Measurements from ENCODE around the gene UBN1. TPM values are rescaled to one million over a fixed set of nuclear protein-coding genes. Genes with fewer than 3 reads are reported as not detected.

The UBN1 gene
- total RNA-seq, 1 experiment from 2014 or later: 51.0 TPM

GRCh38 chr16:4868535-4868934 is 21.3 kb downstream of the UBN1 start:
- POLR2A ChIA-PET (ENCODE audit: low non-redundant PET): no interaction called here
- intact Hi-C loops (cut with micrococcal nuclease; ENCODE audit: unreplicated experiment): no loop called here
- peaks cover 13% of the 10 kb centered on the region for H3K36me3 ChIP-seq (ENCODE audit: insufficient read depth, low read length, poor library complexity, severe bottlenecking)

DNA sequence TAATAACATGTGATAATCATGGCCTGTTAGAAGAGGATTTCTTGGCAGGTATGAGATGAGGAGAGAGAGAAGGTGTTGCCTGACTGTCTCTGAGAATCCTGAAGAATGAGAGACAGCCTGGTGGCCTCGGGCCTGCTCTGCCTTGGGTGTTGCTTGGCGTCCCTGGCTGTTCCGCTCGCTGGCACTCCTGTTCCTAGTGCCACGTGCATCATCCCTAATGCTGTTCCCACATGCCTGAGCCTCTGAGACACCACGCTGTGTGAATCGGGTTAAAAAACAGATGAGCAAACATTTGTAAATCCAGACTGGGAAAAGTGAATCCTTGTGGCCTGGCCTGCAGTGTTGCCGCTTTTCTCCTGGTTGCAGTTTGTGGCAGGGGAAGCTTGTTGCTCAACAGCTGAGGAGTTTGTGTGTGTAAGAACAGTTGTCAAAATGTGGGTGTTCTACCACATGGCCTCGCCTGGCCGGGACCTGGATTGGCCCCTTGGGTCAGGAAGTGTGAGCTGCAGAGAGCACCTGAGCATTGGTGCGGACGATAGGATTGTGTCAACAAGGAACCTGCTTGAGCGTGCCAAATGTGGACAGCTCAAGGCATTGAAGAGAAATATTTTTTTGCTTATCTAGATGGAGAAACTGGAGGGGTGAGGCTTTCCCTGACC is 22.0 kb downstream of the UBN1 start:
- H3K36me3 ChIP-seq (ENCODE audit: insufficient read depth, low read length, poor library complexity, severe bottlenecking): peaks cover 15% of the 10 kb centered on the region
- H3K9me3 ChIP-seq (ENCODE audit: low read depth, low read length, poor library complexity, severe bottlenecking): no peaks in the 10 kb centered on the region
- H3K27me3 ChIP-seq (replicated peaks; ENCODE audit: insufficient read depth, low read depth, low read length, poor library complexity): no peaks in the 10 kb centered on the region
- no peak overlapping the region for H3K27ac ChIP-seq (ENCODE audit: low read depth, low read length, poor library complexity, severe bottlenecking)
- no TSS peak for BruUV-seq (replicated peaks)
- H3K4me3 ChIP-seq (ENCODE audit: low read depth, low read length, poor library complexity, severe bottlenecking): no peak overlapping the region
- TF ChIP-seq EZH2 (IDR thresholded peaks at IDR 0.05; ENCODE audit: borderline replicate concordance, low read depth, low read length, poor library complexity, severe bottlenecking) (no peak), CTCF (conservative IDR thresholded peaks at IDR 0.05; ENCODE audit: low read depth, low read length) (no peak)
- ChIA-PET POLR2A (ENCODE audit: low non-redundant PET) (no interaction called here), CTCF (interaction anchor here (0.8 kb wide), 1 partner anchor 1695 kb away, joined by 3 read pairs; no protein-coding TSS in a partner anchor)
- no peak for DNase-seq (ENCODE audit: low spot score)
- intact Hi-C loops (cut with micrococcal nuclease; ENCODE audit: unreplicated experiment): no loop called here
- H3K4me1 ChIP-seq (ENCODE audit: insufficient read depth, low read length, poor library complexity, severe bottlenecking): no peaks in the 10 kb centered on the region

More at GRCh38 chr16:4868535-4868934, 21.3 kb downstream of the UBN1 start:
- Histone ChIP-seq H3K9me3 (ENCODE audit: low read depth, low read length, poor library complexity, severe bottlenecking) (no peaks in the 10 kb centered on the region), H3K27me3 (replicated peaks; ENCODE audit: insufficient read depth, low read depth, low read length, poor library complexity) (no peaks in the 10 kb centered on the region), H3K4me3 (ENCODE audit: low read depth, low read length, poor library complexity, severe bottlenecking) (no peak overlapping the region), H3K4me1 (ENCODE audit: insufficient read depth, low read length, poor library complexity, severe bottlenecking) (no peaks in the 10 kb centered on the region), H3K27ac (ENCODE audit: low read depth, low read length, poor library complexity, severe bottlenecking) (no peak overlapping the region)
- CTCF ChIA-PET: no interaction called here
- BruUV-seq (replicated peaks): no TSS peak
- TF ChIP-seq EZH2 (IDR thresholded peaks at IDR 0.05; ENCODE audit: borderline replicate concordance, low read depth, low read length, poor library complexity, severe bottlenecking): no peak
- TF ChIP-seq CTCF (conservative IDR thresholded peaks at IDR 0.05; ENCODE audit: low read depth, low read length): no peak
- DNase-seq (ENCODE audit: low spot score): no peak

DNA sequence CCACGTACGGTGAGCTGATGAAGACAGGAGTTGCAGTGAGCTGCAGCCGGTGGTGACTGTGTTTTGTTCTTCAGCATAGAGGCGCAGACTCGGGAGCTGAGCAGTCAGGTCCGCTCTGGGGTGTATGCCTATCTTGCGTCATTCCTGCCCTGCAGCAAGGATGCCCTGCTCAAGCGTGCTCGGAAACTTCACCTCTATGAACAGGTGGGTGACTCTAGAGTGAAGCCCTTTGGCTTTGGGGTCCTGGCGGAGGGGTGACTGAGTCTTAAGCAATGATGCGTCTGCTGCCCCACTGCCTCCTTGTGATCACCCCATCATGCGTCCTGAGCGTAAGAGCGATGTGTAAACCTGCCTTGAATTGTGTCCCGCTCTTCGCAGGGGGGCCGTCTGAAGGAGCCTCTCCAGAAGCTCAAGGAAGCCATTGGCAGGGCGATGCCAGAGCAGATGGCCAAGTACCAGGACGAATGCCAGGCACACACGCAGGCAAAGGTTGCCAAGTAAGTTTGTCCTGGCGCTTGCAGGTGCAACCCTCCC is 22.9 kb downstream of the UBN1 start:
- no TSS peak for BruUV-seq (replicated peaks)
- Histone ChIP-seq H3K4me3 (ENCODE audit: low read depth, low read length, poor library complexity, severe bottlenecking) (no peak overlapping the region), H3K9me3 (ENCODE audit: low read depth, low read length, poor library complexity, severe bottlenecking) (no peaks in the 10 kb centered on the region), H3K27me3 (replicated peaks; ENCODE audit: insufficient read depth, low read depth, low read length, poor library complexity) (no peaks in the 10 kb centered on the region), H3K36me3 (ENCODE audit: insufficient read depth, low read length, poor library complexity, severe bottlenecking) (peaks cover 23% of the 10 kb centered on the region), H3K27ac (ENCODE audit: low read depth, low read length, poor library complexity, severe bottlenecking) (no peak overlapping the region), H3K4me1 (ENCODE audit: insufficient read depth, low read length, poor library complexity, severe bottlenecking) (no peaks in the 10 kb centered on the region)
- ChIA-PET CTCF (interaction anchor here (0.8 kb wide), 1 partner anchor 1696 kb away, joined by 3 read pairs; no protein-coding TSS in a partner anchor), POLR2A (ENCODE audit: low non-redundant PET) (no interaction called here)
- no peak for TF ChIP-seq EZH2 (IDR thresholded peaks at IDR 0.05; ENCODE audit: borderline replicate concordance, low read depth, low read length, poor library complexity, severe bottlenecking)
- TF ChIP-seq CTCF (conservative IDR thresholded peaks at IDR 0.05; ENCODE audit: low read depth, low read length): no peak
- intact Hi-C loops (cut with micrococcal nuclease; ENCODE audit: unreplicated experiment): no loop called here
- DNase-seq (ENCODE audit: low spot score): no peak

All from A673 (cell line).